Measurements from ENCODE around the gene OR5C1.
"Not testable (repeated sequence)": the region's sequence is repeated elsewhere in the genome, so short reads cannot be mapped to it uniquely, and the experiment has no call there.

Gene OR5C1

DNA sequence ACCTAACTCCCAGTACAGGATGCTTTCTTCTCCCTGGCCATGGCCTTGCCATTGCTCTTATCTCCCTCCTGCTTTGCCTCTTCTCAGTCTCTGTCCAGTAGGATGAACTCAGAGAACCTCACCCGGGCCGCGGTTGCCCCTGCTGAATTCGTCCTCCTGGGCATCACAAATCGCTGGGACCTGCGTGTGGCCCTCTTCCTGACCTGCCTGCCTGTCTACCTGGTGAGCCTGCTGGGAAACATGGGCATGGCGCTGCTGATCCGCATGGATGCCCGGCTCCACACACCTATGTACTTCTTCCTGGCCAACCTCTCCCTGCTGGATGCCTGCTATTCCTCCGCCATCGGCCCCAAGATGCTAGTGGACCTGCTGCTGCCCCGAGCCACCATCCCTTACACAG, at the start of gene OR5C1:
Gene OR5C1, plus strand, starts transcription at position 103 of the 400 bp plus-strand sequence. Its CDS starts 0 bp downstream, at position 103.
- no peak for DNase-seq

DNA sequence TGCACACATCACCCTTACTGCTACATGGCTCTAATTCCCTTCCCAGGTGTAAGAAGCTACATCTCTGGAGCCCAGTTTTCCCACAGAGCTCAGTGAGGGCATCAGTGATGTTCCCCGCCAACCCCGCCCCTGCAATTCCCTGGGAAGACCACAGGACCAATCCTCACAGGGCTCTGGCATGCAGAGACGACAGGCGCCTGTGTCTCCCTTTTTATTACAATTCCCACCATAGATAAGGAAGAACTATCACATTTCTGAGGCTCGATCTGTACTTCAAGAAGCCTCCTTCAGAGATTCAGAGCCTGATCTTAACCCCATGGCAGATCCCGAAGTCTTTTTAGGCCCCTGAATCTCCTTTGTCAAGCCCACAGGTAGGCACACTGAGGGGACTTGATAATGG, 46.7 kb upstream of the OR5C1 start, which contains the start of gene OR1L6:
Gene OR1L6, plus strand, starts transcription at position 301 of the 400 bp plus-strand sequence. CDS start 7,545 bp downstream, outside the sequence.
- no peak for DNase-seq

DNA sequence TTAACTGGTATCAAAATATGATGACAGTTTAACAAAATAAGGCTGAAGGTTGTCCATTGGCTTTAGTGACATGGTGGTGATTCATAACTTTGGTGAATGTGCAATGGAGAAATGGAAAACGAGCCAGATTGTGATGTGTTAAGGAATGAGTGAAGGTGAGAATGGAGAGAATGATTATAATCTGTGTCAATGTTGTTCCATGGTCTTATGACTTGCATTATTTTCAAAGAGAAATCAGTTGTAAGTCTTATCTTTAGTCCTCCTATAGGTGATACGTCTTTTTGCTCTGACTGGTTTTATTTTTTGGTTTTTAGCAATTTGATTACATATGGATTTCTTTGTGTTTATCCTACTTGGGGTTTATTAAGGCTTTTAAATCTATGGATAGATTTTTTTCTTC, 33.9 kb upstream of the OR5C1 start:
- DNase-seq, result no peak

DNA sequence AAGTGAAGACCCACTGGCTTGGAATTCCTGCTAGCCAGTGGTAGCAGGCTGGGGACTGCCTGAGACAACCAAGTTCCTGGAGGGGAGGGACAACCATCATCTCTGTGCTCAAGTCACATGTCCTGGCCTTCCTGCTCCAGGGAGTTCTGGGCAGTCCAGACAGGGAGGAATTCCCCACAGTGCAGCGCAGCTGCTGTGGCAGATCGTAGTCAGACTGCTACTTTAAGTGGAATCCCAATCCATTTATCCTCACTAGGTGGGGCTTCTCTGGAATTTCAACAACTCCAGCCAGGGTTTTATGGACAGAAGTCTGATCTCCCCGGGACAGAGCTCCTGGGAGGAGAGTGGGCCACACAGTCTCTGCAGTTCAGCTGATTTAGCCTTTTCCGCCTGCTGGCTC, 20.9 kb upstream of the OR5C1 start:
- DNase-seq, result no peak

DNA sequence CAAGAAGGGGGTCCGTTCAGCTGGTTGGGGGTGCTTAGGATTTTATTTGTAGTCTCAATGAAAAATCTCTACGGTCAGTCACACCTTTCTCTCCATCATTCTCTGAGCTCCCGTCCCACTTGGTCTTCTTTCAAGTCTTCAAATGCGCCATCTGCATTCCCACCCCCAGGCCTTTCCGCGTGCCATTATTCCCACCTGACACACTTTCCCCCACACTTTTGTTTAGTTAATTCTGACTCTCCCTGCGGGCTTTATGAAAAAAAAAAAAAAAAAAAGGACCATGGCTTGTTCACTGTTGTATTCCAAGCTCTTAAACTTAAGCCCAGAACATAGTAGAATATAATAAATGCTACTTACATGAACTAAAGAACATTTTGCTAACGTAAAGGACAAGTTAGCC, 11.7 kb upstream of the OR5C1 start:
- no peak for DNase-seq

DNA sequence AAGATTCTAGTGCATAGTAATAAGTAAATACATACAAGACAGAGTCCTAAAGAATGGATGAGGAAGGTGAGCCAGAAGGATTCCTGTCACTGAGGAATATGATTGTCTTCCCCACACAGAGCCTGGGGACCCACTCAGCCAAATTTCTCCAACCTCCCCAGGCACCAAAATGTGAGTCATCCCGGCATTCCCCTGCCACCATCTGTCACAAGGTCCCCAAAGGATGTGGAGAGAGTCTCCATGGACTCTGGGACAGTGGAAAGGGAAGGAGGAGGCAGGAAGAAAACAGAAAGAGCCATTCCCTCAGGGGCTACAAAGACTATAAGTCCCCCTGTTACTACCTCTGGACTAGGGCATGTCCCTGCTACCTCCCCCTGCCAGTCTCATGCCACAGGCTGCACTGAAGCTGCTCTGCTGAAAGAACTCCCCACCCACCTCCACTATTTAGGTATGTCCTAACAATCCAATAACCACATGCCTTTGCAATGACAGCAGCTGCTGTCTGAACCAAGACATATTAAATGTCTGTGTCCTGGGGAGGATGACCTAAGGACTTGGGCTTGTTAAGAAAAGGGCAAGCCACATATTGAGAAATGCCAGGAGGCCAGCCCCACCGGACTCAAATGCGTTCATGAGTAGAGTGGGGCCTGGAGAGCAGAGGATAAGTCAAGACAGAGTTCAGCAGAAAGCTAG, 10.7 kb upstream of the OR5C1 start:
- DNase-seq, result no peak

DNA sequence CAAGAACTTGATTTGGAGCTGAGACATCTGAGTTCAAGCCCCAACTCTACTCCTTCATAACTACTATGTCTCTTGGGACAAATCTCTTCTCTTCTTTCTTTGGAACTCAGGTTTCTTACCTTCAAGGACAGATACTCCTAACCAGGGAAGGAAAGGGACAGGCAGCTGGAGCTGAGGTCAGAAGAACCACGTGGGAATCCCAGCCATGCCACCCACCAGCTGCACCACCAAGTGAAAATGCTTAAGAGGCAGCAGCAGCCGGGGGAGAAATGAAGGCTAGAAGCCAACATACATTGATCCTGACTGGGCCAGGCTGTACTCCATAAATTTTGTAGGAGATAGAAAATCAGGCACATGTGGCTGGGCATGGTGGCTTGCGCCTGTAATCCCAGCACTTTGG, 9.6 kb upstream of the OR5C1 start:
- DNase-seq, result no peak

DNA sequence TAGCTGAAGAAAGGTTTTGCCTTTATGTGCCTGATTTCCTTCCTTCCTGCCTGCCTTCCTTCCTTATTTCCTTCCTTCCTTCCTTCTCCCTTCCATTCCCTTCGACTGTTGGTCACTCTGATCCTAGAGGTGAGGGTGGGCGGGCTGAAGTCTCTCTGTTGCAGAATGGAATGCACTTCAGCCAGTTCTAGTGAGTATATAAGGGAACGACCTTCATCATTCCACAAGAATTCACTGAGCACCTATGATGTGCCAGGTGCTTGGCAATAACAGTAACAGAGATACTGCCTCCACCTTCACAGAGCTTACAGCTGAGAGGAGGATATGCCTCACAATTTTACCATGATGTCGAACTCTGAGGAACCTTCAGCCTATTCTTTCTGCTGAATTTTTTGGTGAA, 8.7 kb upstream of the OR5C1 start:
- no peak for DNase-seq

DNA sequence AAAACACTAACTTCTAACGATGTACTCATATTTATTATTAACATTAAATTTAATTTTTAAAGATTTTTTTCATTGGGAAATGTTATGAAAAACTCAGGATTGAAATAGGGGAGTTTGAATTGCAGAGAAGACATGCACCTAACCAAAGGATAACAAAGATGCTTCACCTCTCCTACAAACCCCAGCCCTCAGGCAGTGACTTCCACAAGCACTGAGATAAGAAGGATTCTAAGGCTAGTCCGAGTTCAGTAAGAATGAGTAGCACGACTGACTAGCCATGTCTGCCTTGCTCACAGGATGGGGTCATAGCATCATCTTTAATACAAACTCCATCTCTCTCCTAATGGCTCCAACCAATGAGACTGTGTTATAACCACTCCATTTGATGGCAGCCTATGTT, 7.1 kb upstream of the OR5C1 start:
- DNase-seq, result no peak

DNA sequence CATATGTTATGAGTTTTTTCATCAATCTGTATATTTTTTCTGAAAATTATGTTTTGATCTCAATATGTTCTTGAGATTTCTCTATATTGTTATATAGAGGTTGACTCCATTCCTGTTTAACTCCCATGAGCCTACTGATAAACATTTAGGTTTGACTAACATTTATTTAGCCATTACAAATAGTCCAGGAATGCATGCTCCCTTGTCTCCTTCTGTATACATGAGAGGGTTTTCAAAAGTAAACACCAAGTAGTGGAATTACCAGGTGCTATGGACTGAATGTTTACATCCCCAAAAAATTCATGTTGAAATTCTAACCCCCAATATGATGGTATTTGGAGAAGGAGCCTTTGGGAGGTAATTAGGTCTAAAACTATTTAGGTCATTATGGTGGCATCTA, 3.5 kb upstream of the OR5C1 start:
- DNase-seq, result no peak

DNA sequence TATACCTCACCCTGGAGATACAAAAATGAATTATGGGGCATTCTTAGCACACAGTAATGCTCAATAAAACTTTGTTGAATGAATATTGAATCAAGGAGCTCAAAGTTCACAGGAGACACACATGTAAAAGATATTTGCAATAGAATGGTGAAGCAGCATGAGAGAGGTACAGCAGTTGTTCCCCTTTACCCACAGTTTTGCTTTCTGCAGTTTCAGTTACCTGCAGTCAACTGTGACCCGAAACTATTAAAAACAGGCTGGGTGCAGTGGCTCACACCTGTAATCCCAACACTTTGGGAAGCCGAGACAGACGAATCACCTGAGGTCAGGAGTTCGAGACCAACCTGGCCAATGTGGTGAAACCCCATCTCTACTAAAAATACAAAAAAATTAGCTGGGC, 2.4 kb upstream of the OR5C1 start:
- no peak for DNase-seq

DNA sequence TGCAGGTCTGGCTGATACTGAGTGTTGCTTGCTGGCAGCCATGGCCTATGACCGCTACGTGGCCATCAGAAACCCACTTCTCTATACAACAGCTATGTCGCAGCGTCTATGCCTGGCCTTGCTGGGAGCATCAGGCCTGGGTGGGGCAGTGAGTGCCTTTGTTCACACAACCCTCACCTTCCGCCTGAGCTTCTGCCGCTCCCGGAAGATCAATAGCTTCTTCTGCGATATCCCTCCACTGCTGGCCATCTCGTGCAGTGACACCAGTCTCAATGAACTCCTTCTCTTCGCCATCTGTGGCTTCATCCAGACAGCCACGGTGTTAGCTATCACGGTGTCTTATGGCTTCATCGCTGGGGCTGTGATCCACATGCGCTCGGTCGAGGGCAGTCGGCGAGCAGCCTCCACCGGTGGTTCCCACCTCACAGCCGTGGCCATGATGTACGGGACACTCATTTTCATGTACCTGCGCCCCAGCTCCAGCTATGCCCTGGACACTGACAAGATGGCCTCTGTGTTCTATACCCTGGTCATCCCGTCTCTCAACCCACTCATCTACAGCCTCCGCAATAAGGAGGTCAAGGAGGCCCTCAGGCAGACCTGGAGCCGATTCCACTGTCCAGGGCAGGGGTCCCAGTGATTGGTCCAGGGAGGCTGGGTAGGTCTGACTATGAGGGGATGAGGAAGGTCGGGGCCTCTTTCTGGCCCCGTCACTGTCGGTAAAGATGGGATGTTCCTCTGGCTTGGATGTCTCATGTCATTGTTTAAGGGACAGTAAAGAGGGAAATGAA, 718 bp downstream of the OR5C1 start:
- DNase-seq, result no peak

DNA sequence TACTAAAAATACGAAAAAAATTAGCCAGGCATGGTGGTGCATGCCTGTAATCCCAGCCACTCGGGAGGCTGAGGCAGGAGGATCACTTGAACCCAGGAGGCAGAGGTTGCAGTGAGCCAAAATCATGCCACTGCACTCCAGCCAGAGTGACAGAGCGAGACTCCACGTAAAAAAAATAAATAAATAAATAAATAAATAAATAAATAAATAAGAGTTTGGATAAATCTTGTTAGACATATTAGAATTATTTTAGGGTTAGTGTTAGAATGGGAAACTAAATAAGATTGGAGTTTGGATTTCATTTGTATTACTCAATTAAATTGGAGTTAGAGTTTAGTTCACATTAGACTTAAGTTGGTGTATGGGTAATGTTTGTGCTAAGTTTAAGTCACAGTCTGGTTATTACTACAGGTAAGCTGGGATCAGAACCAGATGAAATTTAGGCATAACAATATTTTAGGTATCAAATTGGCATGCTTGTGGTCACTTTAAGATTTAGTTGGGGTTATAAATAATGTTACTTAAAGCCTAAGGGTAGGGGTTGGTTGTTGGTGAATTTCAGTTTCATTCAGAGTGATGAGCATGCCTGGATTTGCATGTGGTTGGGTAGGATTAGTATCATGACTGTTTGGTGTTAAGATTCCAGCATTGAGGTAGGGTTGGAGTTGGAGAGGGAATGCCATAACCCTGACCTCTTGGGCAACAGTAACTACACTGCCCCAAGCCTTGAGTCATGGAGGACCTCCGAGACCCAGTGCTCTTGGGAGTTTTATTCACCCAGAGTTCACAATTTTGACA, 3.3 kb downstream of the OR5C1 start:
- no peak for DNase-seq

DNA sequence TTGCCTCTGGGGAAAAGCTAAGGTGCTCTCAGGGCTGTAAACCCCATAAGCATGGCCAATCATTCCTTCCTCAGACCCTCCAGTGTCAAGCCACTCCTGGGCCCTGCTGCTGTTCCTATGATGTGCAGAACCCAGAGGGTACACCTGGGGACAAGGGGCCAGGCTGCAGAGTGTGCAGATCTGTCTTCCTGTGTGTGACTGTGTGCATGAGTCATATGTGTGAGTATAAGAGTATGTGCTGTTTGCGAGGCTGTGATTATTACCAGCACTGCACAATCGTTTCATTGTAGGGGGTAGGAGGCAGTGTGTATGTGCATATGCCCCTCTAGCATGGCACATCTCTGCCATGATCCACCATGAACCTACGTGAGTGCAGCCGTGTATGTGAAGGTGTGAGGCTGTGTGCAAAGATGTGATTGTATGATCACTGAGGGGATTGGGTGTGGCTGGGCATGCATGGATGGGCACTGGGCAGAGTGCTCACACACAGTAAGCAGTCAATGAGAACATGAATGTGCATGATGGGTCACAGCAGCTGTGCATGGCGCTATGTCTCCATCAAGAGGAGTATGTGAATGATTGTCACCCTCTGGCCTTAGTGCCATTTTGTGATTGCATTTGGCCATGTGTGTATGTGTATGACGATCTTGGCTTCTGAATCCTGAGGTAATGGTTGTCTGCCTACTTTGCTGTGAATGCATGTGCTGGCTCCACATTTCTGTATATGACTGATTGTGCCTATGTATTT, 8.8 kb downstream of the OR5C1 start:
- DNase-seq, result no peak

DNA sequence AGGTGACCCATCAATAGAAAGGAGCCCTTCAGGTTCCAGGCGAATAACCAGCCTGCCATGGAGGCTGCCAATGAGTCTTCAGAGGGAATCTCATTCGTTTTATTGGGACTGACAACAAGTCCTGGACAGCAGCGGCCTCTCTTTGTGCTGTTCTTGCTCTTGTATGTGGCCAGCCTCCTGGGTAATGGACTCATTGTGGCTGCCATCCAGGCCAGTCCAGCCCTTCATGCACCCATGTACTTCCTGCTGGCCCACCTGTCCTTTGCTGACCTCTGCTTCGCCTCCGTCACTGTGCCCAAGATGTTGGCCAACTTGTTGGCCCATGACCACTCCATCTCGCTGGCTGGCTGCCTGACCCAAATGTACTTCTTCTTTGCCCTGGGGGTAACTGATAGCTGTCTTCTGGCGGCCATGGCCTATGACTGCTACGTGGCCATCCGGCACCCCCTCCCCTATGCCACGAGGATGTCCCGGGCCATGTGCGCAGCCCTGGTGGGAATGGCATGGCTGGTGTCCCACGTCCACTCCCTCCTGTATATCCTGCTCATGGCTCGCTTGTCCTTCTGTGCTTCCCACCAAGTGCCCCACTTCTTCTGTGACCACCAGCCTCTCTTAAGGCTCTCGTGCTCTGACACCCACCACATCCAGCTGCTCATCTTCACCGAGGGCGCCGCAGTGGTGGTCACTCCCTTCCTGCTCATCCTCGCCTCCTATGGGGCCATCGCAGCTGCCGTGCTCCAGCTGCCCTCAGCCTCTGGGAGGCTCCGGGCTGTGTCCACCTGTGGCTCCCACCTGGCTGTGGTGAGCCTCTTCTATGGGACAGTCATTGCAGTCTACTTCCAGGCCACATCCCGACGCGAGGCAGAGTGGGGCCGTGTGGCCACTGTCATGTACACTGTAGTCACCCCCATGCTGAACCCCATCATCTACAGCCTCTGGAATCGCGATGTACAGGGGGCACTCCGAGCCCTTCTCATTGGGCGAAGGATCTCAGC, 11.6 kb downstream of the OR5C1 start, which contains the start of gene OR1K1:
Gene OR1K1, plus strand, starts transcription at position 58 of the 995 bp plus-strand sequence. Its CDS starts 0 bp downstream, at position 58.
- DNase-seq, result no peak

DNA sequence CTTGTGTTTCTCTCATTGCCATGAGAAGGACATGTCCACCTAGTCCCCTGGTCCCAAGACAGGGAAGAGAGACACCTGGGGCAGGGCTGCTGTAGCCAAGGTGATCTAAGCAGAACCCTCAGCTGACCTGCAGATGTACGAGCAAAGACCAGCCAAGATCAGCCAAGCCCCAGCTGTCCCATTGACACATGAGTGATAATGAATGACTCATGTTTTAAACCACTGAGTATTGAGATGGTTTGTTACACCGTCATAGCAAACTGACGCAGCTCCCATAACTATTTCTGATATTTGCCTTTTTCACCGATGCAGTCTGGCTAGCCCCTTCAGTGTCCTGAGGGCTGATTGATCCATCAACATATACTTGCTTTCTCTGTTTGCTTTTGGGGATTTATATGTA, 17.9 kb downstream of the OR5C1 start:
- DNase-seq, result no peak

DNA sequence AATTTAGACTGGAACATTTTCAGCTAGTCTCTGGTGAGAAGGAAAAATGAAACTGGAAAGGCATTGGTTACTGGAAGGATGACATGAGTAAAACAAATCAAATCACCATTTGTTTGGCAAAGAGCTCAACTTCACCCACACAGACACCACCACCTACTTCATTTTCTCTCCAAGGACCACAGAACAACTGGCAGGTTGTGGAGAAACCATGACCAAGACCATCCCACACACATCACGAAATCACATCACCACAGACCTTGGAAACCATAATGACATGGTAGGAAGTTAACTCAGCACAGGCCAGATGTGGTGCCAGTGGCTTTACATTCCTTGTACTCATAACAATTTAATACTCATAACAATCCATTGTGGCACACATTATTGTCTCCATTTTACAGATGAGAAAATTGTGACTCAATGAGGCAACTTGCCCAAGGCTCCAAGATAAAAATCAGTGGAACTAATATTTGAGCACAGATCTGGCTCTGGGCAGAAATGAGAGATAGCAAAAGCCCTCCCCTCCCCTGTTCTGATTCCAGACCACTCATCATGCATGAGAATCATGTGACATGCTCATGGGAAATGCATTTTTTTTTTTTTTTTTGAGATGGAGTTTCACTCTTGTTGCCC, 18.7 kb downstream of the OR5C1 start:
- no peak for DNase-seq

DNA sequence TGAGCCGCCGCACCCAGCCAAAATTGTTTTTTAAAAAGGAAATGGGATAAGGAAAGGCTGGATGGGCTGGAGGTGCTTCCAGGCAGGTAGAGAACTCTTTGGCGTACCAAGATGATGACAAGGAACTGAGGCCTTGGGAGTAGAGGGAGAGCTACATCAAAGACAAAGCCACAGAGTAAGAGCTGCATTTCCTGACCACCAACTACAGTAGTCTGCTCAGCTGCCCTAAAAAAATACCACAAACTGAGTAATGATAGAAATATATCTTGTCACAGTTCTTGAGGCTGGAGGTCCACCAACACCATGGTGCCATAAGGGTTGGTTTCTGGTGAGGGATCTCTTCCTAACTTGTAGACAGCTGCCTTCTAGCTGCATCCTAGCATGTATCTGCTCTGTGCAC, 19.4 kb downstream of the OR5C1 start:
- no peak for DNase-seq

DNA sequence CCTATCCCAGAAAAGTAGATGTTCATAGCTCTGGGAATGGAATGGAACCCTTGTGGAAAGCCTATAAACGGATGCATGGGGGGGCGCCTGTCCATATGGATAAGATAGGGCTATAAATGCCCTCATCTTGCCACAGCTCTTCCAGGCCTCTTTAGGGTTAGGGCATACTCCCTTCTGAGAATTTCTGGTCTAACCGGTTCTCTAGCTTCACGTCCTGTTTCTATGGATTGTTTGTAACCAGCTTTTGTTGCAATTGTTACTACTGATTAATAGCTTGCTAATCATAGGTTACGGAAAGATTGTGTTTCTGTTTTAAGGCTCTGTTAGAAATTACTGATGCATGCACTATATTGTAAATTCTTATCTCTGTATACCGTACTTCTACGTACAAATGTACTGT, 20.5 kb downstream of the OR5C1 start:
- DNase-seq, result not testable (repeated sequence)

DNA sequence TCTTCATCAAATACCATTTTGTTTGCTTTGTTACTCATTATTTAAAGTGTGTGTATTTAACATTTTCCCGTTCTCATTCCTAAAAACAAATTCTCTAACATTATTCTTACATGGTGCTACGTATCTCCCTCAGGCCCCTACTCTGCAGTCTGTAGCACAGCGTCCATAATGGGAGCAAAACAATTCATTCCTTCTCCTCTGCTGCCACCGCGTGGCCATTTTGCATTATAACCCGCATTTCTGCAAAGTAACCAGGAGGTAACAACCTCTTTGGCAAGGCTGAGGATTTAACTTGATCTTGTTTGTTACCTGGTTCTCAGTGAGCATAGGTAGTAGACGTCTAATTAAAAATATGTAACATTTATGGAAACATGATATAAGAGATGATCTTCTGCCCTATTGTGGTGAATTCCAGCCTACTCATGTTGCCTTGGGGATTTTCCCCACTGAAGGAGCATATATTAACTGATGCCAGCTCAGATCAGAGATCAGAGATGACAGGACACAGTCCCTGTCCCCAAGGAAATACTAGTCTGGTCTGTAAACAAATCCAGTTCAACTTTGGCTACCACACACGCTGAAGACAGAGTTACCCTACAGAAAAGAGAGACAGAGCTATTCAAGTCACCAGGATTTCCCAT, 21.7 kb downstream of the OR5C1 start:
- peak; percentile 76 for DNase-seq
